ENCODE data around the gene KRT6B.
"Not testable (repeated sequence)": the region's sequence is repeated elsewhere in the genome, so short reads cannot be mapped to it uniquely, and the experiment has no call there.

The KRT6B gene

DNA sequence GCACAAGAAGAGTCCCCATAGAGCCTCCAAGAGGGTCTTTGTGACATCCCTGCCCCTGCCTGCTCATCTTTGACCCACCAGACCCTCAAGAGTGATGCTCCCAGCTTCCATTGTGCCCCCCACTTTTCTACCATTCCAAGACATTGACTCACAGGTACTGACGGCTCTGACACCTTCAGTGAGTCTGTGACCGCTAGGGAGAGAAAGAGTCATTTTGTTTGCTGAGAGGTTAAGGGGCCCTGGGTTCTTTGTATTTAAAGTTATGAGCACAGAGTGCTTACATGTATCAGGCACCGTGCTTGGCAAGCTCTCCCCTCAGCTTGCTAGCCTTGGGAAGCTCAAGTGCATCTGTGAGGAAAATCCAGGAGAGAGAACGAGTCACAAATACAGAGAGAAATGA lies 38.7 kb downstream of the KRT6B start:
- DNase-seq (ENCODE audit: low spot score) = no peak

DNA sequence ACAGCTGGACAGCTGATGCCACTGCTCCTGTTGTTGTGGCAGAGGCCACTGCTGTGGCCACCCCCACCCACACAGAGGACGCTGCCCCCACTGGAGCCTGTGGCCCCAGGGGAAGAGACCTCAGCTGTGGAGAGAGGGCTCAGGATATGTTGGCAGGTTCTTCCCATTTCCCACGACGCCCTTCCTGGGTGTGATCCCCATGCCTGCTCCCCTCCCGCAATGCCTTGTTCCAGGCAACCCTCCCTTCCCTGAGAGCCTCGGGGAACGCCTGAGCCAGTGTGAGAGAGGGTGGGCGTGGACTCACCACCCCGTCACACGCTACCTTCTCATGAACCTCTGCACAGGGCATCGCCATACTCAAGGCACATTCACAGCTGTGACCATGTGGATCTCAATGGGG lies 40.1 kb downstream of the KRT6B start:
- no peak for DNase-seq (ENCODE audit: low spot score)

DNA sequence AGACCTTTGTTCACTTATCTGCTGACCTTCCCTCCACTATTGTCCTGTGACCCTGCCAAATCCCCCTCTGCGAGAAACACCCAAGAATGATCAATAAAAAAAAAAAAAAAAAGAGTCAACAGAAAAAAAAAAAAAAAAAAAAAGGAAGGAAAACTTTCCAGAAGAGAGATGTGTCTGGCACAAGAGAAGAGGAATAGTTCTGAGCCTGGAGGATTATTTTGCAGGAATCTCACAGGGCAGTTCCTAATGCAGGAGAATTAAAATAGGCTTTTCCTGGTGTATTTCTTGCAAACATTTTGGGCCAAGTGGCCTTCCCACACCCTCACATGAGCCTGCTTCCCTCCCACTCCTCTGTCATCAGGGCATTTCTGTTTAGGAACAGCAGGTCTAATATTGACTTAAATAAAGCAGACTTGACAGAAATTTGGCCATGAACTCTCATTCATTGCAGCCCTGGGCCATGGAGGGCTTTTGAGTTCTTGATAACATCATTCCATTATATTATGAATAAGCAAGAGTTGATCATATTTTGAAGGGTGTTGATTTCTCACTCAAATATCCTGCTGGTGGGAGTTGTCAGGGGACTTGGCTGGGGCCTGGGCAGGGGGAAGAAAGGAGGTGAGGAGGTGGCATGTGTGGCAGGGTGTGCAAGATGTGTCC lies 41.2 kb downstream of the KRT6B start:
- DNase-seq (ENCODE audit: low spot score) = not testable (repeated sequence)

DNA sequence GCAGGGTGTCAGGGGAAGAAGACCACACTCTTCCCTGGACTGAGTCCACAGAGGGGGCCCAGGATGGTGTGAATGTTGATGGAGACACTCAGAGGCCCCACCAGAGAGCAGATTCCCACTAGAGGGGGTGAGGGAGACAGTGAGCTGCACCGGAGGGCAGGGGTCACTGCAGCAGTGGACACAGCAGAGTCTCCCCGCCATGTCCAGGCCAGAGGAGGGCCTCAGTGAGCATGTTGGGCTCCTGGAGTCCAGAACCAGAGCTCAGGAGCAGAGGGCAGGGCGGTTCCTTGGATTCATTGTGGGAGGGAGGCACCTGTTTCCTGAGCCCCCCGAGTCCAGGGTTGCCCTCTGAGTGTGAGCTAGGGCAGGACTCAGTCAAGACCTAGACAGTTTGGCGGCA lies 44.0 kb downstream of the KRT6B start:
- DNase-seq (ENCODE audit: low spot score) = no peak

DNA sequence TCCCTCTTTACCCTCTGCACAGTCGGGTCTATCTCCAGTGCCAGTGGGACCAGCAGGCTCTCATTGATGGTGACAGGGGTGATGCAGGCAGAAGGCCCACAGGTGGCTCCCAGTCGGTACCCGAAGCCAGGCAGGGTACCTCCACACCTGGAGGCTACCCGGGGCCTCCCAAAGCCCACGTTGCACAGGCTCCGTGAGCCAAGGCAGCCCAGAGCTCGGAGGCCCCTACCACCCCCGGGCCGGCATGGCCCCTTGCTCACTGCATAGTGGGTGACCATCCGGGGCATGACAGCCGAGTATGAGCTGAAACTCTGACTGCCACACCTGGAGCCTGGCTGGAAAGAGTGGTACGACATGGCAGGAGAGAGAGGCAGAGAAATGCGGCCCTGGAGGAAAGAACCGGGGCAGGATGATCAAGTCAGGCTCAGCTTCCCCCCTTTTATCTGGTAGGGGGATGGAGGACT lies 46.0 kb downstream of the KRT6B start, which contains the start of gene KRT82:
Gene KRT82, minus strand, starts transcription at position 414 of the 464 bp plus-strand sequence. Its CDS starts 58 bp downstream, at position 356.
- no peak for DNase-seq (ENCODE audit: low spot score)

DNA sequence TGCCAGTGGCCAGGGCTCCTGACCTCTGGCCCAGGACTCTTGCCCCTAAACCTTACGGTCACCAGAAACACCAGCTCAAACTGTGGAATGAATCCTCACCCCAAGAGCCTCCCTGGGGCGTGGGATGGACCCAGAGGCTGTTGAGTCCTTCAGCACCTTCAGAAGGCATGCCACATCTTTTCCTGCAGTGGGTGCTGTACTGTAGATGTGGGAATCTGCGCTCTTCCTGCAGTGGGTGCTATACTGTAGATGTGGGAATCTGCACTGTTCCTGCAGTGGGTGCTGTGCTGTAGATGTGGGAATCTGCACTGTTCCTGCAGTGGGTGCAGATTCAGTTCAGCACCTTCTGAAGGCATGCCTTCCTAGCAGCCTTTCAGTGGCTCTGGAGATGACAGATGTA lies 47.0 kb downstream of the KRT6B start:
- no peak for DNase-seq (ENCODE audit: low spot score)

DNA sequence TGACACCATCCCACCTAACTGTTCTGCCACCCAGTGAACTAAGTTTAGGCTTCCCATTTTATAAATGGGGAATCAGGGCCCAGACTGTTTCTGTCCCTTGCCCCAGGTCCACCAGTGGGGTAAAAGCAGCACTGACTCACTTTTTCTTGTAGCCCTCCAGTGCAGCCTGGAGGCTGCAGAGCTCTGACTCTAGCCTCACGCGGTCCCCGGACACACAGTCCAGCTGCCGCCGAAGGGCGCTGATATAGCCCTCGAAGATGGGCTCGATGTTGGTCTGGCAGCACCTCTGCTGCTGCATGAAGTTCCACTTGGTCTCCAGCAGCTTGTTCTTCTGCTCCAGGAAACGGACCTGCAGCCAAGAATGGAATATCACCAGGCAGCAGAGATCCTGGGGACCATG lies 48.4 kb downstream of the KRT6B start:
- DNase-seq (ENCODE audit: low spot score) = no peak

DNA sequence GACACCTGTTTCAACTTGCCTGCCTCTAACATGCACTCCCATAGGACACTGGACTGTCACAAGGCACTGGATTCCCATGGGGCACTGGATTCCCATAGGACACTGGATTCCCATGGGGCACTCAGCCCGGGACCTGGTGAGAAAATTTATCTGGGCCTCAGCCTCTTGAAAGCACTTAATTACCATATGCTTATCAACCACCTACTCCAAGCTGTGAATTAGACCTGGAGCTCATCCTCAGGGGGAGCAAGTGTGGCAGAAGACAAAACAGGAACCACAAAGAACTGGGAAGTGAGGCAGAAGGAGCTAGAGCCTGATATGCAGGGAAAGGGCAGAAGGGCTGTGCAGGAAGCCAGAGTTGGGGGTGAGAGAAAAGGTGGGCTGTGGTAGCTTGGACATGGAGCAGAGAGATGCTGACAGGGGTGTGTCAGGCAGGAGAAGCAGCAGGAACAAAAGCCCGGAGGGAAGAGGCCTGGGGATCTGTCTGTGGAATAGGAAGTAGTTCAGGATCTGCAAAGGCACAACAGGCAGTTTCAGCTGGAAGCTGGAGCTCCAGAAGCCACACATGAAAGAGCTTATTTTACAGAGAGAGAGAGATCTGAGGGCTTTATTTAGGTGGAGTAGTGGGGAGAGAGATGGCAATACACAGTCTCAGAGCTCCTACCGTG lies 48.9 kb downstream of the KRT6B start:
- DNase-seq (ENCODE audit: low spot score) = no peak

DNA sequence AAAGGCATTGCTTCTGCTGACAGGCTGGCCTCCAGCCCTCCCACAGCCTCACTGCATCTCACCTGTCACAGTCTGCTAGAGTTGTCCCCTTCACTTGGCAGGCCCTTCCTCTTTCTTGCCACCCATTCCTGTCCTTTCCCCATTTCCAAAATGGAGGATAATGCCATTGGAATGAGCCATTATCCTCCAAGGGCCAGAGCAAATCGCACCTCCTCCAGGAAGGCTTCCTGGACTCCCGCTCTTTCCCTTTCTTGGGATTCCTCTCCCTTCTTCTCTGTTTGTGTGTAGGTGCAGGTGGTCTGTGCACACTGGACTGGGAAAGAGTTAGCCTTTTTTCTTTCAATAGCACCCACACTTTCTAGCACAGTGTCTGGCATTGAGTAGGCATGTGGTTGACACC lies 49.6 kb downstream of the KRT6B start:
- DNase-seq (ENCODE audit: low spot score) = no peak

DNA sequence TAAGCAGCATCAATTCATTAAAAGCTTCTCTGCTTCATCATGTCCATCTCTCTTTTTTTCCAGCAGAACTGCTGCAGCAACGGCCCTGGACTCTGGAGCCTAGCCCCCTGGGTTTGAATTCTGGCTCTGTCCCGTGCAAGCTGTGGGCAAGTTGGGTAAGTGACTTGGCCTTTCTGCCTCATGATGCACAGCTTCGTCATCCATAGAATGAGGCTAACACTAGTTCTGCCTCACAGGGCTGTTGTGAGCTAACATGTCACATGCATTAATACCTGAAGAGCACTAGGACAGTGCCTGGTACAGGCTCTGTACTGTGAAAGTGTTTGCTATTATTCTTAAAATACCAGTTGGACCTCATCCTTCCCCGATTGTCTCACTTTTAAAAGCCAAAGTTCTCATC lies 50.0 kb downstream of the KRT6B start:
- no peak for DNase-seq (ENCODE audit: low spot score)

DNA sequence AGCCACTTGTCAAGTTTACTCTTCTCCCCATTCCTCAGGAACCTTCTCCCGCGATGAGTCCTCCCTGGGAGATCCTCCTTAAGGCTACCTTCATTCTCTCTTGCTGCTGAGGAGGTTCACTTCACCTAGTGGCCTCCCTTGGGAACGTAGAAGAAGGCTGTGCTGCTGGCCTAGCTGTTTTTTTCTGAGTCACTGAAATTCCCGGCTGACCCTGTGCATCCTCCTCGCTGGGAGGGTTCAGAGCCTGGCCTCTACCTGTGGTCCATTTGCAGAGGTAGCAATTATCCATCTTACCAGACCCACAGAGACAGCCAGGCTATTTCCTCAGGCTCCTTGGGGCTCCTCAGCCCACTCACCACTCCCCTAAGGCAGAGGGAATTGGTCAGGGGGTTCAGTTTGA lies 50.4 kb downstream of the KRT6B start:
- no peak for DNase-seq (ENCODE audit: low spot score)

DNA sequence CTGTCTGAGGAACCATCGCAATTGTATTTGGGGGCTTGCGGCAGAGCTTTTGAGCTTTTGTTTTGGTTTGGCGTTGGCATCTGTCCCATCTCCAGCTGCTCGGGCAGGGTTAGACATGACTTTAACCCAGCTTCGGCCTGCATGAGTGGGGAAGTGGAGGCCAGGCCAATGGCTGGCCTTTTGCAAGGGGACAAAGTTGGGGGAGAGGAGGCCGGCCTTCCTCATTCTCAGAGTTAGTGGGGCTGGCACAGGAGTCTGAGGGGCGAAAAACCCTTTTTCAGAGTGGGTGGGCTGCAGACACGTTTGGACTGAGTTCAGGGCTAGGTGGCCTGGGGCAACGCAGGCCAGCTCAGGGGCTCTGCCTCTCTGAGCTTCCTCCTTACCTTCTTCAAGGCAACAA lies 51.0 kb downstream of the KRT6B start:
- DNase-seq (ENCODE audit: low spot score) = no peak

DNA sequence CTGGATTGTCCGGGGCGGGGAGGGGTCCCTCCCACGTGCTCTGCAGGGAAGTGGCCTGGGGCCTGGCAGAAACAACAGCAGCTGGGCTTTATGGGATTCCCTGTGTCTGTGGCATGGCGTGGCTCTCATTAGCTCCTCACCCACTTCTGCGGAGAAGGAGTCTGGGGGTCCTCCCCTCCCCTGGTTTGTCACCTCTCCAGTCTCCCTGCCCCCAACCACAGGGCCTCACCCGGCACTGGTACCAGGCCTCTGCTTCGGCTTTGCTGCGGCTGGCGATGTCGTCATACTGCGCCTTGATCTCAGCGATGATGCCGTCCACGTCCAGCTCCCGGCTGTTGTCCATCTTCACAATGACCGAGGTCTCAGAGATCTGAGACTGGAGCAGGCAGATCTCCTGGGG lies 52.2 kb downstream of the KRT6B start:
- no peak for DNase-seq (ENCODE audit: low spot score)

DNA sequence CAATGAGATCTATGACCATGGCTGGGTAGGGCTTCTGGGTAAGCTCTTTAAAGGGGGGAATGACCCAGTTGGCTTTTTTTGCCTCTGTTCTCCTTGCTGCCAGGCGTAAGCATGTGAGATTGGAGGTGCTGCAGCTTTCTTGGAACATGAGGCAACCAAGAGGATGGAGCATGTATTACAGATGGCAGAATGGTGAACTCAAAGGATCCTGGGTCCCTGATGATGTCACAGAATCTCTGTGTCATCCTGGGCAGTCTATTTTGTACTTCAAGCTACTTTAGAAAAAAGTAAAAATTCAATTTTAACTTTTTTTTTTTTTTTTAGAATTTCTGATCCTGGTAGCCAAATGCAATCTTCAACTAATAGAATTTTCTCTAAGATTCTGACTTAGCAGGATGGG lies 53.8 kb downstream of the KRT6B start:
- no peak for DNase-seq (ENCODE audit: low spot score)

DNA sequence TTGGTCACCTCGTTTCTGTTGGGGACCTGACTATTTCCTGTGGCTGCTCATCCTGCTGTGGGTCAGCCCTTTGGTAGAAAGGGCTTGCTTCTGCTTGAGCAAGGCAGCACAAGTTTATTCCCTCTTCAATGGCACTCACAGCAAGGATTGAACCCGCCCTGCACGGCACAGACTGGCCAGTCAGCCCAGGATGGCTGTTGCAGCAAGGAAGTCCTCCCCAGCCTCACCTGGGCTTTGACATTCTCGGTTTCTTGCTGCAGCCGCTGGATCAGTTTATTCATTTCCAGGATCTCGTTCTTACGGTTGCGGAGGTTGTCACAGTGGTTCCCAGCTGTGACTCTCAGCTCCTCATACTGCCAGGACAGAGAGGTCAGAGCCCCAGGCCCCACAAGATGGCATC lies 55.3 kb downstream of the KRT6B start:
- DNase-seq (ENCODE audit: low spot score) = no peak

All from hematopoietic multipotent progenitor cell treated with erythropoietin and hydrocortisone succinate and interleukin-3 and kit ligand, for 17 days (in vitro differentiated cells).